Mucosa of descending colon (tissue), 3 donors: ENCODE results near the gene RNF145. TPM values are rescaled to one million over a fixed set of nuclear protein-coding genes. Genes with fewer than 3 reads are reported as not detected.
A peak's percentile ranks its signal among the peaks of the same experiment; 100 is the strongest.

ENCODE experiments used
- ATAC-seq: fragments of 200-7000 bp; cut with Tn5 transposase; one replicate; pipeline ENCODE4 v1.9.1; 2020; ENCODE audit warnings: mild to moderate bottlenecking, moderate library complexity
- DNase-seq, 3 donors: peaks; one replicate each; pipeline ENCODE4 v3.0.0-alpha.2; 2020
- H3K36me3 ChIP-seq: fragments of 200-600 bp; one replicate; pipeline ENCODE4 v1.8.0; 2021; ENCODE audit warnings: low read depth, mild to moderate bottlenecking
- H3K4me1 ChIP-seq: fragments of 200-600 bp; one replicate; pipeline ENCODE4 v1.8.0; 2021; ENCODE audit warnings: low read depth, mild to moderate bottlenecking
- H3K4me3 ChIP-seq: fragments of 200-600 bp; one replicate; pipeline ENCODE4 v1.8.0; 2021; ENCODE audit warnings: mild to moderate bottlenecking
- H3K9me3 ChIP-seq: fragments of 200-600 bp; one replicate; pipeline ENCODE4 v1.8.0; 2021; ENCODE audit warnings: mild to moderate bottlenecking
- intact Hi-C, 2 donors: fragments of 100-400 bp; cut with DNase I in 1 of 2; cut with micrococcal nuclease in 1 of 2; formaldehyde crosslinking; loops; one replicate each; pipeline versions ENCODE4 v1.11.0 to v1.11.1; 2022; cut with DNase I, micrococcal nuclease
- total RNA-seq, 3 donors: library from RNA; stranded (reverse); fragmentation: NEBNext Ultra II Directional in 2 of 3; extraction: Animal tissue kit (Norgen Biotek cat#: 25700) in 2 of 3; gene quantifications; one replicate each; pipeline versions ENCODE4 v1.2.1 to v1.2.4, GENCODE V29; 2021 to 2023
- TF ChIP-seq, protein P1 (sequence below): fragments of 200-600 bp; IDR thresholded peaks from one replicate; pipeline ENCODE4 v1.8.0; 2022; ENCODE audit warnings: antibody characterized with exemption, mild to moderate bottlenecking
- donor health status: DM: no; HTN: no; CAD: no; lungs with moderate emphysema.
- donor health status: DM: no; HTN: no; CAD: no.
- donor health status: DM: no; HTN: yes; CAD: no.

The RNF145 gene
- total RNA-seq, 3 donors from 2014 or later = 50.0 to 72.6 (median 57.2) TPM

DNA sequence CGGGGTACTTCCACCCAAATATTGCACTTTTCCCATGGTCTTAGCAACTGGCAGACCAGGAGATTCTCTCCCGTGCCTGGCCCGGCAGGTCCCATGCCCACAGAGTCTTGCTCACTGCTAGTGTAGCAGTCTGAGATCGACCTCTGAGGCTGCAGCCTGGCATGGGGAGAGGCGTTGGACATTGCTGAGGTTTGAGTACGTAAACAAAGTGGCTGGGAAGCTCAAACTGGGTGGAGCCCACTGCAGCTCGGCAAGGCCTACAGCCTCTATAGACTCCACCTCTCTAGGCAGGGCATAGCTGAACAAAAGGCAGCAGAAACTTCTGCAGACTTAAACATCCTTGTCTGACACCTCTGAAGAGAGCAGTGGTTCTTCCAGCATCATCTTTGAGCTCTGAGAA lies 69.6 kb downstream of the RNF145 start:
- DNase-seq (no peak), ATAC-seq (no peak)
- H3K4me3 ChIP-seq = no peak overlapping the region
- intact Hi-C loops = no loop called here
- TF ChIP-seq, protein P1, sequence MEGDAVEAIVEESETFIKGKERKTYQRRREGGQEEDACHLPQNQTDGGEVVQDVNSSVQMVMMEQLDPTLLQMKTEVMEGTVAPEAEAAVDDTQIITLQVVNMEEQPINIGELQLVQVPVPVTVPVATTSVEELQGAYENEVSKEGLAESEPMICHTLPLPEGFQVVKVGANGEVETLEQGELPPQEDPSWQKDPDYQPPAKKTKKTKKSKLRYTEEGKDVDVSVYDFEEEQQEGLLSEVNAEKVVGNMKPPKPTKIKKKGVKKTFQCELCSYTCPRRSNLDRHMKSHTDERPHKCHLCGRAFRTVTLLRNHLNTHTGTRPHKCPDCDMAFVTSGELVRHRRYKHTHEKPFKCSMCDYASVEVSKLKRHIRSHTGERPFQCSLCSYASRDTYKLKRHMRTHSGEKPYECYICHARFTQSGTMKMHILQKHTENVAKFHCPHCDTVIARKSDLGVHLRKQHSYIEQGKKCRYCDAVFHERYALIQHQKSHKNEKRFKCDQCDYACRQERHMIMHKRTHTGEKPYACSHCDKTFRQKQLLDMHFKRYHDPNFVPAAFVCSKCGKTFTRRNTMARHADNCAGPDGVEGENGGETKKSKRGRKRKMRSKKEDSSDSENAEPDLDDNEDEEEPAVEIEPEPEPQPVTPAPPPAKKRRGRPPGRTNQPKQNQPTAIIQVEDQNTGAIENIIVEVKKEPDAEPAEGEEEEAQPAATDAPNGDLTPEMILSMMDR = no peak
- no peaks in the 10 kb centered on the region for H3K36me3 ChIP-seq
- H3K9me3 ChIP-seq = no peaks in the 10 kb centered on the region
- H3K4me1 ChIP-seq = no peaks in the 10 kb centered on the region

DNA sequence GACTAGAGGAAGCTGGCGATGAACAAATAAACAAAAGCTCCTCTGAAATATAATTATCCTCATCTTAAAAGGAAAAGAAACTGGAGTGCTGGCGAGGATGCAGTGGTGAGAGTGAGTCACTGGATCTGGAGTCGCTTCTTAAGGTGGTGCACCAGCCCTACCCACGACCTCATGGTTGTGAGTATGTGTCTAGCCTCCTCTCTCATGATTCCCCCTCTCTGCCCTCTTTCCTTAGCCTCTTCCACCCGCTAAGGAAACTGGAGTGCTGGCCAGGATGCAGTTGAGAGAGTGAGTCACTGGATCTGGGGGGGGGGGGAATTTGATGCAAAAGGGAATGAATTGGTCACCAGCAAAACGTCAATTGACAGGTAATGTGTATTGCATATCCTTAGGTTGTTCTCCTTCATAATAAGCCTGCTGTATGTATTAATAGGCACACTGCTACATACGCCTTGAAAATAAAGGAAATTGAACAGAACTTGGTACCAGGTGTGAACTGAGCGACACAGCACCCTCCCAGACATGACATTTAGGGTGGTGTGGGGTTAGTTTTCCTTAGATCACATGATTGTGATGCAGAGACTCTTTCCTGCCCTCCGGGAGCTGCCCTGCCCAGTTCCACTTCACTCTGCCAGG lies 73.3 kb downstream of the RNF145 start:
- H3K4me1 ChIP-seq = no peaks in the 10 kb centered on the region
- no peak for DNase-seq
- intact Hi-C loops = no loop called here
- no peaks in the 10 kb centered on the region for H3K36me3 ChIP-seq
- no peak overlapping the region for H3K4me3 ChIP-seq
- H3K9me3 ChIP-seq = no peaks in the 10 kb centered on the region
- ATAC-seq = no peak
- TF ChIP-seq, protein P1 = no peak

DNA sequence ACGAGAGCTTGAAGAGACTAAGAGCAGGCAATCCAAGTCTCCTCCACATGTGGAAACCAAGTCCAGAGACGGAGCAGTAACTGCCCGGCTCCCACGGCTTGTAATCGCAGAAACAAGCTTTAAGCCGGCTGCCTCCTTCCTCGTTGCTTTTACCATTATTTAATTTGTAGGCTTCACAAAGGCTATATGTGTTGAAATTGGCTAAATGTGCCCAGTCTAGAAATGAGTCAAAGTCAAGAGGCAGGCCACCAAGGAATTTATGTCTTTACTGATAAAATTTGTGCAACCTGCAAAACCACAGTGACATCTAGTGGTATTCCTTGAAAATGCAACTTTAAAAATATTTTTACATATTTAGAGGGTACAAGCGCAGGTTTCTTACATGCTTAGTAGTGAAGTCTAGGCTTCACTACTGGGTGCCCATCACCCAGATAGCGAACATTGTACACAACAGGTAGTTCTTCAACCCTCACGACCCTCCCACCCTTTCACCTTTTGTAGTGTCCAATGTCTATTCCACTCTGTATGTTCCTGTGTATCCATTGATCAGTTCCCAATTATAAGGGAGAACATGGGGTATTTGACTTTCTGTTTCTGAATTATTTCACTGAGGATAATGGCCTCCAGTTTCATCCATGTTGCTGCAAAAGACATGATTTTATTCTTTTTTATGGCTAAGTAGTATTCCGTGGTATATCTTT lies 76.2 kb downstream of the RNF145 start:
- DNase-seq = peak in 1 of 3 donors; percentile 17
- TF ChIP-seq, protein P1 = peak; percentile 64
- Histone ChIP-seq H3K4me1 (no peaks in the 10 kb centered on the region), H3K9me3 (no peaks in the 10 kb centered on the region), H3K4me3 (no peak overlapping the region), H3K36me3 (no peaks in the 10 kb centered on the region)
- ATAC-seq = peak; percentile 67
- intact Hi-C loops = loop anchor here in 1 of 2 donors (1.0 kb wide), 1 partner anchor 438 kb away; no protein-coding TSS in a partner anchor

DNA sequence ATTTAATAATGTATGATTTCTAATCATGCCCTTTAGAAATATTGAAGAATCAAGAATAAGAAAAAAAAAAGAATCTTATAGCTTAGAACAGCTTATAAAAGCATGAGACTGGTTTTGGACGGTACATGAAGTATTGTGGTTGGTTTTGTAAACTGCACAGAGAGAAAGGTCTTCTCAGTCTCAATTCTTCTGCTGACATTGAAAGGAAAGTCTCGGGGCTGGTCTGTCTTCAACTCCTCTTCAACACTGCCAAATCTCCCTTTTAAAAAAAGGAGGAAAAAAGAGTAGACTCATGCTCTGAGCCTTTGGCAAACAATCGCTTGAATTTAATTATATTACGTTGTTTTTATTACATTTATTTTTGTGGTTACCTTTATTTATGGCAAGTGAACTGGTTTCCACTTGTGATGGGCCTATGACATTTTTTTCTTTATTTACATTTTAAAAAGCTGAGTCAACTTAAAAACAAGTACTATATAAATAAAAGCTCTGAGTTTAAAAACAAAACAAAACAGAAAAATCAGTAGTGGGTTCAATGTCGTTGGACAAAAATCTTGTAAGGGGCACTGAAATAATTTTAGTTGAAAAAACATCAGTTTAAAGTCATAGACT lies 76.8 kb downstream of the RNF145 start:
- ATAC-seq (no peak), DNase-seq (no peak)
- H3K36me3 ChIP-seq = no peaks in the 10 kb centered on the region
- no peaks in the 10 kb centered on the region for H3K9me3 ChIP-seq
- TF ChIP-seq, protein P1 = no peak
- intact Hi-C loops = loop anchor here in 1 of 2 donors (1.0 kb wide), 1 partner anchor 437 kb away; no protein-coding TSS in a partner anchor
- H3K4me1 ChIP-seq = no peaks in the 10 kb centered on the region
- no peak overlapping the region for H3K4me3 ChIP-seq

DNA sequence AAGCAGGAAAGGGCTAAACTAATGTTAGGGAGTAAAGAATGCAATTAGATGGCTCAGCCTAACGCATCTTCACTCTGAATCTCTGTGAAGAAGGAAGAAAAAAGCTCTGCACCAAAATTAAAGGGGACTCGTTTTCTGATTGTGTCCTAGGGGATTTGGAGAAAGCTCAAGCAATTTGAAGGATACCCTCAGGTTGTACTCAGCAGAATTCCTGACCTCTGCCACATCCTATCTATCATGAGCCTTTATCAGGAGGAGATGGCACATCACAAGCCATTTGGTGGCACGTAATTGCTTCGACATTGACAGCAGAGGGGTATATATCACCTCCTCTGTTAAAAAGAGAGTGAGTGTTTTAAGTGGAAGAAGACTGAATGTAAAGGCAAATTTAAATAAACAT lies 77.4 kb downstream of the RNF145 start:
- Histone ChIP-seq H3K4me3 (no peak overlapping the region), H3K4me1 (no peaks in the 10 kb centered on the region), H3K36me3 (no peaks in the 10 kb centered on the region), H3K9me3 (no peaks in the 10 kb centered on the region)
- ATAC-seq = no peak
- no peak for DNase-seq
- intact Hi-C loops = no loop called here
- TF ChIP-seq, protein P1 = no peak
